SK-N-SH (cell line): Measurements from ENCODE around the gene PRKN. TPM values are rescaled to one million over a fixed set of nuclear protein-coding genes. Genes with fewer than 3 reads are reported as not detected.

Experiments
- CTCF ChIA-PET: fragments of 300-600, 350-600 bp; formaldehyde crosslinking; extraction: SDS; loops from one replicate; lab custom pipeline; 2021; lab: Yijun Ruan, JAX
- POLR2A ChIA-PET: fragments of 350-600 bp; sonication (Branson Sonifier 250); formaldehyde crosslinking; extraction: SDS; loops from one replicate; lab custom pipeline; 2020; ENCODE audit warnings: antibody characterized with exemption, inconsistent platforms; lab: Yijun Ruan, JAX
- DNase-seq: peaks from one replicate; pipeline ENCODE4 v3.0.0; 2012
- H2AFZ ChIP-seq: fragments of 200-600 bp; sonication (generic); 2 replicates; pipeline ENCODE4 v1.8.1; 2016; ENCODE audit warnings: antibody characterized with exemption, mild to moderate bottlenecking, low read depth
- H3F3A ChIP-seq: fragments of 200-600 bp; sonication (generic); replicated peaks from 2 replicates; pipeline ENCODE3; 2016; ENCODE audit warnings: antibody characterized with exemption, mild to moderate bottlenecking; ENCODE audit not compliant: insufficient read depth
- H3K27ac ChIP-seq, 2 experiments: fragments of 200-500 bp in 1 of 2; fragments of 200-600 bp in 1 of 2; sonication (Bioruptor generic) in 1 of 2; sonication (generic), shearing (Covaris generic) in 1 of 2; 2 replicates each; pipeline versions ENCODE4 v1.5.1 to v1.6.1; 2014 to 2016; ENCODE audit warnings: low read depth in 2 of 2, inconsistent platforms in 1 of 2, low read length in 1 of 2, mild to moderate bottlenecking in 1 of 2, mixed read lengths in 1 of 2
- H3K27me3 ChIP-seq: fragments of 200-600 bp; sonication (generic), shearing (Covaris generic); 2 replicates; pipeline ENCODE4 v1.6.1; 2016; ENCODE audit warnings: mixed run types; ENCODE audit not compliant: insufficient read depth
- H3K36me3 ChIP-seq, 2 experiments: fragments of 200-500 bp in 1 of 2; fragments of 200-600 bp in 1 of 2; sonication (Bioruptor generic) in 1 of 2; sonication (generic) in 1 of 2; replicated peaks in 1 of 2; 2 replicates each; pipeline versions ENCODE3 to v1.5.1; 2014 to 2016; ENCODE audit warnings: low read length in 1 of 2, mild to moderate bottlenecking in 1 of 2; ENCODE audit not compliant: insufficient read depth in 2 of 2, control insufficient read depth in 1 of 2
- H3K4me1 ChIP-seq, 2 experiments: fragments of 200-500 bp in 1 of 2; fragments of 200-600 bp in 1 of 2; sonication (Bioruptor generic) in 1 of 2; sonication (generic), shearing (Covaris generic) in 1 of 2; 2 replicates each; pipeline versions ENCODE4 v1.5.1 to v1.6.1; 2014 to 2016; ENCODE audit warnings: low read depth in 1 of 2, low read length in 1 of 2, mixed run types in 1 of 2; ENCODE audit not compliant: insufficient read depth in 2 of 2, control insufficient read depth in 1 of 2
- H3K4me2 ChIP-seq: fragments of 200-600 bp; sonication (generic), shearing (Covaris generic); 2 replicates; pipeline ENCODE4 v1.6.1; 2017; ENCODE audit warnings: mixed run types
- H3K4me3 ChIP-seq, 2 experiments: fragments of 200-500 bp in 1 of 2; fragments of 200-600 bp in 1 of 2; sonication (Bioruptor generic) in 1 of 2; sonication (generic), shearing (Covaris generic) in 1 of 2; 2 replicates each; pipeline versions ENCODE4 v1.5.1 to v1.8.1; 2014 to 2016; ENCODE audit warnings: low read depth in 2 of 2, inconsistent platforms in 1 of 2, low read length in 1 of 2, mild to moderate bottlenecking in 1 of 2, mixed read lengths in 1 of 2, moderate library complexity in 1 of 2
- H3K79me2 ChIP-seq: fragments of 200-600 bp; sonication (generic); 2 replicates; pipeline ENCODE4 v1.8.1; 2017; ENCODE audit warnings: mild to moderate bottlenecking; ENCODE audit not compliant: insufficient read depth
- H3K9ac ChIP-seq: fragments of 200-600 bp; sonication (generic); 2 replicates; pipeline ENCODE4 v1.6.1; 2017; ENCODE audit warnings: mixed run types
- H3K9me2 ChIP-seq: fragments of 200-600 bp; sonication (generic); 2 replicates; pipeline ENCODE4 v1.6.1; 2017; ENCODE audit warnings: mixed run types
- H3K9me3 ChIP-seq: fragments of 200-600 bp; sonication (generic); 2 replicates; pipeline ENCODE4 v1.6.1; 2017; ENCODE audit warnings: mixed run types, mild to moderate bottlenecking, moderate library complexity
- H4K20me1 ChIP-seq: fragments of 200-600 bp; sonication (generic); 2 replicates; pipeline ENCODE4 v1.6.1; 2017; ENCODE audit warnings: mild to moderate bottlenecking, mixed run types; ENCODE audit not compliant: insufficient read depth
- CHD2 ChIP-seq: fragments of 150-350 bp; IDR thresholded peaks from 2 replicates; pipeline ENCODE4 v1.6.1; 2018; ENCODE audit warnings: low read length; ENCODE audit not compliant: partially characterized antibody
- ELF1 ChIP-seq: IDR thresholded peaks from 2 replicates; pipeline ENCODE4 v1.4.0; 2012
- EP300 ChIP-seq, 2 experiments: IDR thresholded peaks; 2 replicates each; pipeline versions ENCODE4 v1.4.0 to v1.6.1; 2012; ENCODE audit warnings: borderline replicate concordance in 1 of 2, low read depth in 1 of 2, low read length in 1 of 2
- EZH2phosphoT487 ChIP-seq: fragments of 200-600 bp; sonication (generic); IDR thresholded peaks from 2 replicates; pipeline ENCODE4 v1.6.1; 2017; ENCODE audit warnings: low read depth, mixed run types, mild to moderate bottlenecking, antibody characterized with exemption, moderate library complexity, borderline replicate concordance
- FOSL2 ChIP-seq: IDR thresholded peaks from 2 replicates; pipeline ENCODE4 v1.4.0; 2012; ENCODE audit warnings: low read depth, mild to moderate bottlenecking, moderate library complexity, borderline replicate concordance
- FOXJ3 ChIP-seq: sonication (generic); formaldehyde crosslinking; IDR thresholded peaks from 2 replicates; pipeline ENCODE4 v1.5.1; 2020; ENCODE audit warnings: mild to moderate bottlenecking, missing genetic modification reagents
- FOXM1 ChIP-seq: IDR thresholded peaks from 2 replicates; pipeline ENCODE4 v1.4.0; 2012; ENCODE audit warnings: low read depth, mild to moderate bottlenecking
- GABPA ChIP-seq: IDR thresholded peaks from 2 replicates; pipeline ENCODE4 v1.4.0; 2012; ENCODE audit warnings: low read depth, mild to moderate bottlenecking
- MEF2A ChIP-seq: IDR thresholded peaks from 2 replicates; pipeline ENCODE4 v1.4.0; 2012; ENCODE audit warnings: low read depth, borderline replicate concordance
- NFIC ChIP-seq: IDR thresholded peaks from 2 replicates; pipeline ENCODE4 v1.4.0; 2012; ENCODE audit warnings: borderline replicate concordance
- NRF1 ChIP-seq: IDR thresholded peaks from 2 replicates; pipeline ENCODE4 v1.6.1; 2012; ENCODE audit warnings: low read depth, mild to moderate bottlenecking, low read length
- POLR2AphosphoS5 ChIP-seq: IDR thresholded peaks from 2 replicates; pipeline ENCODE4 v1.6.1; 2012; ENCODE audit warnings: low read depth, low read length
- RAD21 ChIP-seq: IDR thresholded peaks from 2 replicates; pipeline ENCODE4 v1.6.1; 2012; ENCODE audit warnings: mild to moderate bottlenecking, low read length
- RCOR1 ChIP-seq: fragments of 150-350 bp; IDR thresholded peaks from 2 replicates; pipeline ENCODE4 v1.6.1; 2017; ENCODE audit warnings: antibody characterized with exemption, low read length
- SIN3A ChIP-seq: IDR thresholded peaks from 2 replicates; pipeline ENCODE4 v1.6.1; 2012; ENCODE audit warnings: low read depth, mild to moderate bottlenecking, low read length, moderate library complexity, borderline replicate concordance
- SMC3 ChIP-seq: IDR thresholded peaks from 2 replicates; pipeline ENCODE4 v1.6.1; 2012; ENCODE audit warnings: low read depth, low read length, improper control_type of control experiment
- TAF1 ChIP-seq: IDR thresholded peaks from 2 replicates; pipeline ENCODE4 v1.6.1; 2012; ENCODE audit warnings: low read depth, mild to moderate bottlenecking, low read length, moderate library complexity, borderline replicate concordance
- TCF12 ChIP-seq: IDR thresholded peaks from 2 replicates; pipeline ENCODE4 v1.4.0; 2012
- TEAD4 ChIP-seq: IDR thresholded peaks from 2 replicates; pipeline ENCODE4 v1.4.0; 2012; ENCODE audit warnings: mild to moderate bottlenecking, borderline replicate concordance; ENCODE audit not compliant: insufficient read depth
- YY1 ChIP-seq: IDR thresholded peaks from 2 replicates; pipeline ENCODE4 v1.4.0; 2012; ENCODE audit warnings: low read depth, mild to moderate bottlenecking
- WGBS: methylation state at CpG from one replicate; pipeline ENCODE4 v1.1.6; 2017; ENCODE audit warnings: low lambda C conversion rate; 5-methylcytosine and 5-hydroxymethylcytosine counted together
- polyA plus RNA-seq, 3 experiments: library from polyadenylated mRNA; depleted of rRNA; stranded (reverse); fragments of >200 nt; gene quantifications; 2 replicates each; pipeline ENCODE4 v1.2.3, GENCODE V29; 2012
- TF ChIP-seq, protein P1 (sequence below): fragments of 150-350 bp; IDR thresholded peaks from 2 replicates; pipeline ENCODE4 v1.6.1; 2016; ENCODE audit warnings: mild to moderate bottlenecking, low read depth, low read length
- TF ChIP-seq, protein P2 (sequence below): IDR thresholded peaks from 2 replicates; pipeline ENCODE4; 2012
- TF ChIP-seq, protein P3 (sequence below): fragments of 200-600 bp; sonication (generic); IDR thresholded peaks from 2 replicates; pipeline ENCODE4 v1.6.1; 2017; ENCODE audit warnings: antibody characterized with exemption, mild to moderate bottlenecking, moderate library complexity
- TF ChIP-seq, protein P4 (sequence below): IDR thresholded peaks from 2 replicates; pipeline ENCODE4 v1.4.0; 2012; ENCODE audit warnings: low read depth, borderline replicate concordance

PRKN gene
- polyA plus RNA-seq, 1 of the 3 experiments (the other 2 are of a cell fraction), result 0.76 TPM

DNA sequence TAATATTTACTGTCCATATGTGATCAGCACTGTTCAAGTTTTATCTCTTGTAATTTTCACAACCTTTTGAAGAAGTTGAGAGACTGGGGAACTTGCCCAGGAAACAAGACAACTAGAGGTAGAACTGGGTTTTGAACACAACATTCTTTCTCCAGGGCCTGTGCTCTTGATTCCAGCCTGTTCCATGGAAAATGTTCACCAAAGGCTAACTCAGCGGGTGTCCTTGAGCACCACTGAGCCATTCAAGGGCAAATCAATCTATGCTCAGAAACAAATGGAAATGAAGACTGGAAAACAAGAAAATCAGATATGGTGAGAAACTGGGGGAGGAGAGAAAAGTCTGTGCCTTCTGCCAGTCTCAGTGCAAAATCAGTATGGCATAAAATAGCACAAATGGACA, 771.5 kb downstream of the PRKN start:
- CTCF ChIA-PET, result no interaction called here
- Histone ChIP-seq H3K4me1 (peaks cover 0 to 2% of the 10 kb centered on the region in 2 experiments; a peak in 1 of 4 replicates), H4K20me1 (no peaks in the 10 kb centered on the region), H3K4me3 (no peak overlapping the region), H3K4me2 (no peak overlapping the region), H3K9me3 (no peaks in the 10 kb centered on the region), H2AFZ (no peak overlapping the region), H3K27me3 (no peaks in the 10 kb centered on the region), H3K9me2 (no peaks in the 10 kb centered on the region), H3K9ac (no peak overlapping the region), H3K79me2 (no peaks in the 10 kb centered on the region), H3F3A (no peaks in the 10 kb centered on the region), H3K27ac (no peak overlapping the region), H3K36me3 (no peaks in the 10 kb centered on the region)
- 19% methylated on average over 1 of the region's 1 CpG for WGBS
- no peak for DNase-seq
- POLR2A ChIA-PET, result no interaction called here
- no peak for TF ChIP-seq FOXM1
- no peak for TF ChIP-seq FOXJ3 (CRISPR knock-in tag)
- TF ChIP-seq YY1, result no peak
- no peak for TF ChIP-seq SIN3A
- no peak for TF ChIP-seq TAF1
- no peak for TF ChIP-seq MEF2A
- no peak for TF ChIP-seq POLR2AphosphoS5
- TF ChIP-seq, protein P1, sequence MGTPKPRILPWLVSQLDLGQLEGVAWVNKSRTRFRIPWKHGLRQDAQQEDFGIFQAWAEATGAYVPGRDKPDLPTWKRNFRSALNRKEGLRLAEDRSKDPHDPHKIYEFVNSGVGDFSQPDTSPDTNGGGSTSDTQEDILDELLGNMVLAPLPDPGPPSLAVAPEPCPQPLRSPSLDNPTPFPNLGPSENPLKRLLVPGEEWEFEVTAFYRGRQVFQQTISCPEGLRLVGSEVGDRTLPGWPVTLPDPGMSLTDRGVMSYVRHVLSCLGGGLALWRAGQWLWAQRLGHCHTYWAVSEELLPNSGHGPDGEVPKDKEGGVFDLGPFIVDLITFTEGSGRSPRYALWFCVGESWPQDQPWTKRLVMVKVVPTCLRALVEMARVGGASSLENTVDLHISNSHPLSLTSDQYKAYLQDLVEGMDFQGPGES, result no peak
- TF ChIP-seq NRF1, result no peak
- TF ChIP-seq, protein P2, sequence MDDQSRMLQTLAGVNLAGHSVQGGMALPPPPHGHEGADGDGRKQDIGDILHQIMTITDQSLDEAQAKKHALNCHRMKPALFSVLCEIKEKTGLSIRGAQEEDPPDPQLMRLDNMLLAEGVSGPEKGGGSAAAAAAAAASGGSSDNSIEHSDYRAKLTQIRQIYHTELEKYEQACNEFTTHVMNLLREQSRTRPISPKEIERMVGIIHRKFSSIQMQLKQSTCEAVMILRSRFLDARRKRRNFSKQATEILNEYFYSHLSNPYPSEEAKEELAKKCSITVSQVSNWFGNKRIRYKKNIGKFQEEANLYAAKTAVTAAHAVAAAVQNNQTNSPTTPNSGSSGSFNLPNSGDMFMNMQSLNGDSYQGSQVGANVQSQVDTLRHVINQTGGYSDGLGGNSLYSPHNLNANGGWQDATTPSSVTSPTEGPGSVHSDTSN, result no peak
- TF ChIP-seq SMC3, result no peak
- no peak for TF ChIP-seq ELF1
- TF ChIP-seq EP300 (IDR thresholded peaks at IDR 0.05; ENCODE audit: borderline replicate concordance in 1 of 2, low read depth in 1 of 2, low read length in 1 of 2), result no peak

DNA sequence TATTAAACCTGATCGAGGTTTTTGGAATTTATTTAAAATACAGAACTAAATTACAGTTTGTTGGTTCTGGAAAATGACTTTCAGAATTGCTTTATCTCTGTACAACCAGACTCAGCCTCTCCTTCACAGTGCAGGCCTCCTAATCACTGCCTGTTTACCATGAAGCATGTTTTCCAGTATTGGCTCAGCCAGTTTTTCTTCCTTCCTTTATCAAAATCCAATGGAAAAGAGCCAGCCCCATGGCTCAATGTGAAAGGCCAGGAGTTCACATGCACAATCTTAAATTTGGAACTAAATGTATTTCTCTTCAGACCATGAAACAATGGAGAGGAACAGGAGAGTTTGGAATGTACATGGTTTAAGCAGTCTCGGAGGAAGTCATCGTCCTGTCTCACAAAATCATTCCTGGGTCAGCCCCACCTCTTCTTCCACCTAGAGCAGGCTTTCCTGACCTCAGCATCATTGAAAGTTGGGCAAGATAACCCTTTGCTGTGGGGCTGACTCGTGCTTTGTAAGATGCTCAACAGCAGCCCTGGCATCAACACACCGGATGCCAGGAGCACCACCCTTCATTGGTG, 772.8 kb downstream of the PRKN start:
- WGBS, result 19% methylated on average over 5 of the region's 5 CpGs
- Histone ChIP-seq H3K4me2 (no peak overlapping the region), H3K27ac (no peak overlapping the region), H3K27me3 (no peaks in the 10 kb centered on the region), H3K79me2 (no peaks in the 10 kb centered on the region), H3K9ac (no peak overlapping the region), H3K9me2 (no peaks in the 10 kb centered on the region), H4K20me1 (no peaks in the 10 kb centered on the region), H2AFZ (no peak overlapping the region), H3K9me3 (no peaks in the 10 kb centered on the region), H3F3A (no peaks in the 10 kb centered on the region), H3K4me3 (no peak overlapping the region), H3K4me1 (peaks cover 0 to 2% of the 10 kb centered on the region in 2 experiments; a peak in 1 of 4 replicates), H3K36me3 (no peaks in the 10 kb centered on the region)
- no peak for DNase-seq
- ChIA-PET CTCF (no interaction called here), POLR2A (no interaction called here)
- no peak for TF ChIP-seq RCOR1
- no peak for TF ChIP-seq CHD2
- no peak for TF ChIP-seq TCF12
- TF ChIP-seq, protein P3, sequence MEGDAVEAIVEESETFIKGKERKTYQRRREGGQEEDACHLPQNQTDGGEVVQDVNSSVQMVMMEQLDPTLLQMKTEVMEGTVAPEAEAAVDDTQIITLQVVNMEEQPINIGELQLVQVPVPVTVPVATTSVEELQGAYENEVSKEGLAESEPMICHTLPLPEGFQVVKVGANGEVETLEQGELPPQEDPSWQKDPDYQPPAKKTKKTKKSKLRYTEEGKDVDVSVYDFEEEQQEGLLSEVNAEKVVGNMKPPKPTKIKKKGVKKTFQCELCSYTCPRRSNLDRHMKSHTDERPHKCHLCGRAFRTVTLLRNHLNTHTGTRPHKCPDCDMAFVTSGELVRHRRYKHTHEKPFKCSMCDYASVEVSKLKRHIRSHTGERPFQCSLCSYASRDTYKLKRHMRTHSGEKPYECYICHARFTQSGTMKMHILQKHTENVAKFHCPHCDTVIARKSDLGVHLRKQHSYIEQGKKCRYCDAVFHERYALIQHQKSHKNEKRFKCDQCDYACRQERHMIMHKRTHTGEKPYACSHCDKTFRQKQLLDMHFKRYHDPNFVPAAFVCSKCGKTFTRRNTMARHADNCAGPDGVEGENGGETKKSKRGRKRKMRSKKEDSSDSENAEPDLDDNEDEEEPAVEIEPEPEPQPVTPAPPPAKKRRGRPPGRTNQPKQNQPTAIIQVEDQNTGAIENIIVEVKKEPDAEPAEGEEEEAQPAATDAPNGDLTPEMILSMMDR, result no peak
- TF ChIP-seq NRF1, result no peak
- no peak for TF ChIP-seq EZH2phosphoT487
- TF ChIP-seq FOSL2, result no peak
- no peak for TF ChIP-seq TEAD4
- TF ChIP-seq POLR2AphosphoS5, result no peak
- TF ChIP-seq SIN3A, result no peak
- TF ChIP-seq, protein P4, sequence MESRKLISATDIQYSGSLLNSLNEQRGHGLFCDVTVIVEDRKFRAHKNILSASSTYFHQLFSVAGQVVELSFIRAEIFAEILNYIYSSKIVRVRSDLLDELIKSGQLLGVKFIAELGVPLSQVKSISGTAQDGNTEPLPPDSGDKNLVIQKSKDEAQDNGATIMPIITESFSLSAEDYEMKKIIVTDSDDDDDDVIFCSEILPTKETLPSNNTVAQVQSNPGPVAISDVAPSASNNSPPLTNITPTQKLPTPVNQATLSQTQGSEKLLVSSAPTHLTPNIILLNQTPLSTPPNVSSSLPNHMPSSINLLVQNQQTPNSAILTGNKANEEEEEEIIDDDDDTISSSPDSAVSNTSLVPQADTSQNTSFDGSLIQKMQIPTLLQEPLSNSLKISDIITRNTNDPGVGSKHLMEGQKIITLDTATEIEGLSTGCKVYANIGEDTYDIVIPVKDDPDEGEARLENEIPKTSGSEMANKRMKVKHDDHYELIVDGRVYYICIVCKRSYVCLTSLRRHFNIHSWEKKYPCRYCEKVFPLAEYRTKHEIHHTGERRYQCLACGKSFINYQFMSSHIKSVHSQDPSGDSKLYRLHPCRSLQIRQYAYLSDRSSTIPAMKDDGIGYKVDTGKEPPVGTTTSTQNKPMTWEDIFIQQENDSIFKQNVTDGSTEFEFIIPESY, result no peak
- TF ChIP-seq GABPA, result no peak
- no peak for TF ChIP-seq NFIC
- TF ChIP-seq RAD21, result no peak
